VCaP (cell line): Measurements from ENCODE around the gene NDFIP2.

Source experiments
- H3K27ac ChIP-seq: fragments of 450-650 bp; 2 replicates; pipeline ENCODE4 v1.5.1; 2017
- CTCF ChIP-seq: fragments of 450-650 bp; conservative IDR thresholded peaks from 2 replicates; pipeline ENCODE4 v1.5.1; 2017; ENCODE audit warnings: mild to moderate bottlenecking, moderate library complexity

Gene NDFIP2

GRCh38 chr13:79451500-79451962, 29.4 kb upstream of the NDFIP2 start:
- no peak overlapping the region for H3K27ac ChIP-seq

DNA sequence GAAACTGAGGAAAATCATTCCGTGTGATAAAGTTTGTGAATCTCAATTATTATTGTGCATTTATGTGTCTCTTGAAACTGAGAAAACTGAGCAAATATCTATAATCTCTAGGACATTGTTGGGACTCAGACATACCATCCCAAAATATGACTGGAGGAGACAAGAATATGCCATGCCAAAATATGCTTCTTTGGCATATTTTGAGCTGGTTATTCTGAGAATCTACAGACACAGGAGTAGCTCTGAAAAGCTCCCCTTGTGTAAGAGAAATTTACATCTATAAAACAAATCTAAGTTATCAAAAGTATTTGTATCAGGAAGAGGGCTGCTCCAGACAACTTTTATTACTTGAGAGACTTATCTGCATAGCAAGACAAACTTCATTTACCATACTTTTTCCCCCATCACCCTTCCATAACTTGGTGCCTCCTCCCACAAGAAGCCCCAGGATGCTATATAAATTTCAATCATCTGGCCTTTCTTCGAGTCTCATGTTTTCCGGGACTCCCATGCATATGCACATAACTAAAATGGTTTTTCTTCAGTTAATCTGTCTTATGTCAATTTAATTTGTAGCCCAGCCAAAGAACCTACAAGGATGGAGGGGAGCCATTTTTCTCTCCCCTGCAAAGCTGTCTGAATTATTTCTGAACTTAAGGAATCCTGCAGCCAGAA, 28.6 kb upstream of the NDFIP2 start:
- H3K27ac ChIP-seq, result no peak overlapping the region
- no peak for TF ChIP-seq CTCF

More at GRCh38 chr13:79451500-79451962, 29.4 kb upstream of the NDFIP2 start:
- no peak for TF ChIP-seq CTCF

- TF ChIP-seq CTCF, result no peak
- no peak overlapping the region for H3K27ac ChIP-seq
Observed at GRCh38 chr13:79455331-79455730, 25.6 kb upstream of the NDFIP2 start.

- no peak overlapping the region for H3K27ac ChIP-seq
- no peak for TF ChIP-seq CTCF
Observed at GRCh38 chr13:79456051-79456450, 24.9 kb upstream of the NDFIP2 start.

- no peak for TF ChIP-seq CTCF
- H3K27ac ChIP-seq, result no peak overlapping the region
Observed at GRCh38 chr13:79456656-79457365, 24.1 kb upstream of the NDFIP2 start.

- TF ChIP-seq CTCF, result no peak
- H3K27ac ChIP-seq, result no peak overlapping the region
Observed at GRCh38 chr13:79457390-79457789, 23.6 kb upstream of the NDFIP2 start.

DNA sequence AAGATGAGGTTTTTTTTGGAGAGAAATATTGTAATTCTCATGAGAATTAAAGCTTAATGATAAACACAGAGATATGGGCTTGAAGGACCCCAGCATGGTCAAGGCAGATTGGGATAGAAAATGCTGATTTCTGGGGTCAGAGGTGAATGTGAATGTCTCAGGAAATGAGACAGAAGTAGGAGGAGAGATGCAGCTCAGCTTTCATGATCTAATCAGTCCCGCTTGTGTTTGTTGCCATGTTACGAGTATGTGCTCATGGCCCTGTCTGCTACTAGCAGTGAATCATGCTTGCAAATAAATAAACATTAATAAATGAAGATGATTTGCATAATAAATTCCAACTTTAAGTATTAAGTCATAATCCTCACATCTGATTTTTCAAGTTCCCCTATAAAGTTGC, 23.0 kb upstream of the NDFIP2 start:
- TF ChIP-seq CTCF, result no peak
- no peak overlapping the region for H3K27ac ChIP-seq
